Amniotic epithelial cell (primary cell): ENCODE data around the gene PRSS16.
"Not testable (repeated sequence)": the region's sequence is repeated elsewhere in the genome, so short reads cannot be mapped to it uniquely, and the experiment has no call there.

Source experiments
- DNase-seq: peaks from one replicate; pipeline ENCODE4 v3.0.0-alpha.2; 2010; ENCODE audit warnings: low read depth

The PRSS16 gene

GRCh38 chr6:27248783-27249182 lies 1.3 kb downstream of the PRSS16 start:
- no peak for DNase-seq

- DNase-seq: no peak
Measured at GRCh38 chr6:27250277-27251111, 3.0 kb downstream of the PRSS16 start.

DNA sequence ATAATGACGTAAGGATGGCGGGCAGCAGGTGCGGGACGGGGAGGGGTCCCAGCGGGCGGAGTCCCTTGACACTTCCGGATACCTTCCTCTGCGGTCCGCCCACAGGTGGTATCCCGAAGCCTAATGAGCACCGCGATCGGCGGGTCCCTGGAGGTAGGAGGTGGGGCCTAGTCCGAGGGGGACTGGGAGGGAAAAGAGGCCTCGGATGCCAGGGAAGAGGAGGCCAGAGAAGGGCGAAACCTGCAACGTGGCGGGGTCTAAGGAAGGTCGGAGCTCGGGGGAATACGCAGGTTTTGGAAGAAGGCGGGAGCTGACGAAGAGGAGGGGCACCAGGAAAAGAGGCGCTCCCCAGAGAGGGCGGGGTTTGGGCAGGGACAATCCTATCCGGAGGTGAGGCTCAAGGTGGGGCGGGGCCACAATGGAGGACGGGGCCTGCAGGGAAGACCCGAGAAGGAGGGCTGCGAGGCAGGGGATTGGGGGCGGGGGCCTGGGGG lies 3.7 kb downstream of the PRSS16 start:
- DNase-seq: peak; percentile 33

DNA sequence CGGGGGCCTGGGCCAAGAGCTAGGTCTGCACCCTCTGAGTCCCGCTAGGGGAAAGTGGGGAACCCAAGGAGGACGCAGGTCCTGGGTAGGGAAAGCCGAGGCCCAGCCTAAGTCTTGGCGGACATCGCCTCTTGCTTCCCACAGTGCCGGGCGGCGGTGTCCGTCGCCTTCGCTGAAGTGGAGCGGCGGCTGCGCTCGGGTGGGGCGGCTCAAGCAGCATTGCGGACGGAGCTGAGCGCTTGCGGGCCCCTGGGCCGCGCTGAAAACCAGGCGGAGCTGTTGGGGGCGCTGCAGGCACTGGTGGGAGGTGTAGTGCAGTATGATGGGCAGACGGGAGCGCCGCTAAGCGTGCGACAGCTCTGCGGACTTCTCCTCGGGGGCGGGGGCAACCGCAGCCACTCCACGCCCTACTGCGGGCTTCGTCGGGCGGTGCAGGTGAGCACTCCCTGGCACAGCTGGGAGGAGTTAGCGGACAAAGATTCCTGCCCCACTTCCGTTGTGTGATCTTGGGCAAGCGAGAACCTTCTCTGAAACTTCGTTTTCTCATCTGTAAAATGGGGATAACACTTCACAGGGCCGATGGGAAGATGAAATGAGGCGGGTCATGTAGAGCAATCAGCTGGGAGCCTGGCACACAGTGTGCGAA lies 4.2 kb downstream of the PRSS16 start:
- peak; percentile 64 for DNase-seq

DNA sequence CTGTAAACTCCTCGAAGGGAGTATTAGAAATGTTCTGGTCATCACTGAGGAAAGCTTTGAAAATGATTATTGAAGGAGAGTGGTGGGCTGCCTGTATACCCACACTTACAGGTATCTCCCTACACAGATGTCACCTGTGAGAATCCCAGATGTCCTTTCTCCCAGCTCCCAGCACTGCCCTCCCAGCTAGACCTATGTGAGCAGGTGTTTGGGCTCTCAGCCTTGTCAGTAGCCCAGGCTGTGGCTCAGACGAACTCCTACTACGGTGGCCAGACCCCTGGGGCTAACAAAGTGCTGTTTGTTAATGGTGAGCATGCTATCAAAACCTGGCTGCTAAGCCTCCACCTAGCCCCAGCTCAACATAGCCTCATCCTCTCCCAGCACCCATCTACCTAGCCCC lies 7.1 kb downstream of the PRSS16 start:
- no peak for DNase-seq

DNA sequence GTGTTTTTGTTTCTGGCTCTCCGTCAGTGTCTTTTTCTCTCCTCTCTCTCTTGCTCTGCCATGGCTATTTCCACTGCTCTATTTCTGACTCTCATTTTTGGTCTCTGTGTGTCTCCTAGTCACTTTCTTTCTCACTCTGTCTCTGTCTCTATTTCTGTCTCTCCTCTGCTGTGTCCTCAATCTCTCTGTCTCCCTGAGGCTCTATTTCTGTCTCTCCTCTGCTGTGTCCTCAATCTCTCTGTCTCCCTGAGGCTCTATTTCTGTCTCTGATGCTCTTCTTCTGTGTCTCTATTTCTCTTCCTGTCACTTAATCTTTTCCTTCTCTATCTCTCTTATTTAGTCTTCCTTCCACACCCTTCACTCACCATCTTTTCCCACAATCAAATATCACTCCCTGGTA lies 8.4 kb downstream of the PRSS16 start:
- no peak for DNase-seq

DNA sequence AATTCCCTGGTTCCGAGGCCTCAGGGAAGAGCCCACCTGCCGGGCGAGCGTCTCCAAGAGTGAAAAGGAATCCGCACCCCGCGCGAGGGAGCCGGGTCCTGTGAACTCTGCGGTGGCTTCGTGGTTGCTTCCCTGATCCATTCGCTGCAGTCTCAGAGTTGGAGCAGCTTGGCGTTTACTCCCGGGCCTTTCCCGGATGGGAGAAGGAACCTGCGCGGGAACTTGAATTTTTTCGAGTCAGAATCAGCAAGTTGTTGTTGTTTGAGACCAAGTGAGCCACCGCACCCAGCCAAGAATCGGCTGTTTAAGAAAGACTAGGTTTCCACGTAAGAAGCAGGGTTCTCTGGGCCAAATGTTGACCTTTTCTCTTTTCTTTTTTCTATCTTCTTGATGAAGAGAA lies 12.9 kb downstream of the PRSS16 start:
- DNase-seq: no peak

- DNase-seq: no peak
Measured at GRCh38 chr6:27260836-27261375, 13.4 kb downstream of the PRSS16 start.

DNA sequence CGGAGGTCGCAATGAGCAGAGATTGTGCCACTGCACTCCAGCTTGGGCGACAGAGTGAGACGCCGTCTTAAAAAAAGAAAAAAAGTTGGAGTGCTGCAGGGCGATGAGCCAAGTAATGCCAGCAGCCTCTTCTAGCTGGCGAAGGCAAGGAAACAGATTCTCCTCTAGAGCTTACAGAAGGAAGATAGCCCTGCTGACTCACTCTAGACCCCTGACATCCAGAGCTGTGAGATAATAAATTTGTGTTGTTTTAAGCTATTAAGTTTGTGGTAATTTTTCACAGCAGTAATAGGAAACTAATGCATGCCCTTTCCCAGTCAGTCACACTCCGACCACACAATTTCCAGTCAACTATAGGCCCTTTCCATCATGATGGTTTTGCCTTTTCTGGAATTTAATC lies 16.4 kb downstream of the PRSS16 start:
- DNase-seq: no peak

GRCh38 chr6:27267003-27267402 lies 19.5 kb downstream of the PRSS16 start:
- not testable (repeated sequence) for DNase-seq

DNA sequence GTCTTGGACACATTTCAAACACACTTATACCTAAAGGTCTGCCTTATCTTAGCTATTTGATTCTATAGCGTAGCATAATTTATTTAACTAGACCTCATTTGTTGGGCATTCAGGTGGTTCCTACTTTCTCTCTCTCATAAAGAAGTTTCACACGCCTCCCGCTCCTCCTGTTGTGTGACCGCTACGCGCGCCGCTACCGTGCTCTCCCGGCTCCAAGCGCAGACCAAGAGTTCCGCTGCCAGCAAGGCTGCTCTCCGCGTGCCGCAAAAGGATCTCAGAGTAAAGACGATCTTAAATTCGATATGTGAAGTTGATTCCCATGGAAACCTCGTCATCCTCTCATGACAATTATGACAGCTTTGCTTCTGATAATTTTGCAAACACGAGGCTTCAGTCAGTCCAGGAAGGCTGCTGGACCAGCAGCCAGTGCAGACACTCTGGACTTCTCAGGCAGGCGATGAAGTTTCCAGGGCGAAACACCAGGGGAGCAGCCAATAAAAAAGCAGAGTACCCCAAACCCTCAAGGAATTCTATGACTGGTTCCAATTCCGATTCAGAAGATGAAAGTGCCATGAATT lies 20.4 kb downstream of the PRSS16 start:
- DNase-seq: no peak

- DNase-seq: no peak
Measured at GRCh38 chr6:27268803-27269202, 21.3 kb downstream of the PRSS16 start.

- no peak for DNase-seq
Measured at GRCh38 chr6:27273783-27274182, 26.3 kb downstream of the PRSS16 start.

DNA sequence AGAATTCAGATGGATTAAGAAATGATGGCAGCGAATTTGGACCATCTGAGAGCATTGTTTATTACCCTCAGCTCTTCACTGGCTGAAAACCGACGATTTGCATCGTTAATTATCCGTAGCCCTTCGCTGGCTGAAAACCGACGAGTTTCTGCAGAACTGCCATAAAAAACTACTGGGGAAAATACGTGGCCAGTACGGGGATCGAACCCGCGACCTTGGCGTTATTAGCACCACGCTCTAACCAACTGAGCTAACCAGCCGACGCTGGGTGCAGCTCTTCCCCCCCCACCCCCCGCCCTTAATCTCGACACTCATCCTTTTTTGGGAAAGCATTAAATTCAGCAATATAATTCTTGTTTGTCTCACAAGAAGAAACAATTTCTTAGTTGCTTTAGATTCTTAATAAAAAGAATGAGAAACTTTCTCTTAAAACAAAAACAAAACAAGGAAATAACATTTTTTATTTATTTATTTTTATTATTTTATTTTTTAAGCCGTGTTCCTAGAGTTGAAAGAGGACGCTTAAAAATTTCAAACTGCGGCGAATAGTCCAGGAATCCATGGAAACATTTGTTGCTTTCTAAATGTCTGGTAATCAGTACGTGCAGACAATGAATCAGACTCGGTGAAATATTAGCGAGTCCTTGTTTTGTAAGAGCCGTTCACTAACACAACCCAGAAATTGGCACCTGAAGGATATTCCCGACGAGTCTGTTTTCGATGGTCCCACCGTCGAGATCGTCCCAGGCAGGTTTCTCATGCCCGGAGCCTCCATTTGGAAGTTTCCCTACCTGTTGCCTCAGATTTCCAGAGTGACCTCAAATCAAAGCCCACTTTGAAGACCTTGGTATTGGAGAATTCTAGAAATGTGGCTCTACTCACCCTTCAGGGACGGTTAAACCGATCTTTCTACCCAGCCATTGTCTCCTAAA lies 27.8 kb downstream of the PRSS16 start:
- DNase-seq: no peak

- DNase-seq: no peak
Measured at GRCh38 chr6:27279513-27280063, 32.1 kb downstream of the PRSS16 start.

GRCh38 chr6:27280064-27280539 lies 32.6 kb downstream of the PRSS16 start:
- DNase-seq: peak; percentile 35

DNA sequence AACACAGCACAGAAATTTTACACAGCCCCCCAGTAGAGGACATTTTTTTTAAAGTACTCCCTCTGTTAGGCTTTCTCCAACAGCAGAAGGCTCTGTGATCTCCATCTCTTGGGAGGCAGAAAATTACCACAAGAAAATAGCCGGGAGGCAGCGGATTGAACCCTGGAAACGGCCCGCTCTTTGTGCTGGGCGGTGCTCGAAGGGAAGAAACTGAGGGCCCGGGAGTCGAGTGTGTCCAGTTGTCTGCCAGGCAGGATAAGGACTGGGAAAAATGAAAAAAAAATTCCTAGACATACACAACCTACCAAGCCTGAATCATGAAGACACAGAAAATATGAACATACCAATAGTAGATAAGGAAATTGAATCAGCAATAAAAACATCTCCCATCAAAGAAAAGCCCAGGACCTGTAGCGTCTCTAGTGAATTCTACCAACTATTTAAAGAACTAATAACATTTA lies 33.1 kb downstream of the PRSS16 start:
- DNase-seq: no peak

- DNase-seq: no peak
Measured at GRCh38 chr6:27281105-27281539, 33.6 kb downstream of the PRSS16 start.

DNA sequence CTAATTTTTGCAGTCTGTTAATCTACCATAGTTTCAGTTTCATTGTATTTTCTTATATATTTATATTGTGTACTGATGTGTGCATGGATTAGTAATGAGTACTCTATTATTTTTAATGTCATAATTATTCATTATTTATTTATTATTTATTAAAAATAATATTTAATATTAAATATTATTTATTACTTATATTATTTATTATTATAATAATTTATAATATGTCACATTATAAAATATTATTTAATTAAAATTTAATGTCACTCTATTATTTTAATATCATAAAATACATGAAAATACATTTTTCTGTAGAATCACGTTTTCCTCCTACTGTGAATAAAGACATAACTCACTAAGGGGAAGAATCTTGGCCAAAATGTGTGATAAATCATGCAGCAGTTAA lies 34.1 kb downstream of the PRSS16 start:
- DNase-seq: no peak

DNA sequence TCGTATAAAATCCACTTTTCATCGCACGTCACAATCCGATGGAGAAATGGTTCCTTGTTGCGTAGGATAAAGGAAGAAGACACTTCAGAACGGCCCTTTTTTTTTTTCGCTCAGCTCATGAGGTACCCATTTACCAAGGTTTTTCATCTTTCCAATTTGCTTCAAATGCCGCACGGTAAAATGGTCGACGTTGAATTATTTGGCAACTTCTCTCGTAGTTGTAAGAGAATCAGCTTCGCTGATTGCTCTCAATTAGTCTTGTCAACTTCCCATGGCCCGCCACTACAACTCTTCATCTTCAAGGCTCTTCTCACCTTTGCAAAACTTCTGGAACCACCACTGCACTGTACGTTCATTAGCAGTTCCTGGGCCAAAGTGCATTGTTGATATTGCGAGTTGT lies 35.8 kb downstream of the PRSS16 start:
- no peak for DNase-seq

- no peak for DNase-seq
Measured at GRCh38 chr6:27286141-27286540, 38.6 kb downstream of the PRSS16 start.
